GM19463 (cell line): ENCODE measurements around the gene LNP1.
"Not testable (repeated sequence)": the region's sequence is repeated elsewhere in the genome, so short reads cannot be mapped to it uniquely, and the experiment has no call there.

Experiments
- ATAC-seq: cut with Tn5 transposase; IDR thresholded peaks from one replicate; pipeline ENCODE4 v1.9.1; 2021; ENCODE audit warnings: mild to moderate bottlenecking, moderate library complexity; ENCODE audit not compliant: unreplicated experiment

Gene LNP1

GRCh38 chr3:100477851-100478360 is 76.6 kb downstream of the LNP1 start:
- ATAC-seq: not testable (repeated sequence)

GRCh38 chr3:100478521-100478920 is 77.2 kb downstream of the LNP1 start:
- ATAC-seq: not testable (repeated sequence)

GRCh38 chr3:100480081-100480480 is 78.7 kb downstream of the LNP1 start:
- no peak for ATAC-seq

GRCh38 chr3:100482176-100482575 is 80.8 kb downstream of the LNP1 start:
- ATAC-seq: no peak

- ATAC-seq: no peak
These were observed 82.2 kb downstream of the LNP1 start for GRCh38 chr3:100483529-100483928.

GRCh38 chr3:100486808-100487207 is 85.5 kb downstream of the LNP1 start:
- no peak for ATAC-seq

- no peak for ATAC-seq
These were observed 87.8 kb downstream of the LNP1 start for GRCh38 chr3:100489118-100489517.

- peak; percentile 97 for ATAC-seq
These were observed 91.0 kb downstream of the LNP1 start, which contains the start of gene TMEM45A for GRCh38 chr3:100492059-100493006. Gene TMEM45A (plus strand): TSS chr3:100492619. CDS start chr3:100555212, 62,593 bp downstream.

- peak; percentile 19 for ATAC-seq
These were observed 95.4 kb downstream of the LNP1 start for GRCh38 chr3:100496711-100497261.

- ATAC-seq: no peak
These were observed 98.3 kb downstream of the LNP1 start for GRCh38 chr3:100499651-100500050.

GRCh38 chr3:100500320-100500880 is 99.1 kb downstream of the LNP1 start:
- ATAC-seq: no peak

- peak; percentile 53 for ATAC-seq
These were observed 102.1 kb downstream of the LNP1 start for GRCh38 chr3:100503448-100503847.
